ENCODE results near the gene INPPL1.

INPPL1 gene

GRCh38 chr11:72233056-72233772 lies 8.6 kb downstream of the INPPL1 start:
- DNase-seq (ENCODE audit: low read depth): no peak

GRCh38 chr11:72233773-72234513 lies 9.4 kb downstream of the INPPL1 start:
- DNase-seq (ENCODE audit: low read depth): no peak

- no peak for DNase-seq (ENCODE audit: low read depth)
These were observed 9.9 kb downstream of the INPPL1 start for GRCh38 chr11:72234514-72234830.

GRCh38 chr11:72234920-72235319 lies 10.4 kb downstream of the INPPL1 start:
- DNase-seq (ENCODE audit: low read depth): no peak

- no peak for DNase-seq (ENCODE audit: low read depth)
These were observed 10.9 kb downstream of the INPPL1 start for GRCh38 chr11:72235351-72236057.

- DNase-seq (ENCODE audit: low read depth): no peak
These were observed 11.6 kb downstream of the INPPL1 start for GRCh38 chr11:72236083-72236697.

GRCh38 chr11:72236774-72237111 lies 12.2 kb downstream of the INPPL1 start:
- no peak for DNase-seq (ENCODE audit: low read depth)

- no peak for DNase-seq (ENCODE audit: low read depth)
These were observed 12.8 kb downstream of the INPPL1 start for GRCh38 chr11:72237112-72237931.

- DNase-seq (ENCODE audit: low read depth): no peak
These were observed 13.5 kb downstream of the INPPL1 start for GRCh38 chr11:72238040-72238450.

- no peak for DNase-seq (ENCODE audit: low read depth)
These were observed 14.1 kb downstream of the INPPL1 start for GRCh38 chr11:72238492-72239312.

- no peak for DNase-seq (ENCODE audit: low read depth)
These were observed 14.8 kb downstream of the INPPL1 start for GRCh38 chr11:72239313-72239848.

GRCh38 chr11:72239849-72240460 lies 15.4 kb downstream of the INPPL1 start:
- DNase-seq (ENCODE audit: low read depth): no peak

- no peak for DNase-seq (ENCODE audit: low read depth)
These were observed 16.1 kb downstream of the INPPL1 start for GRCh38 chr11:72240461-72241290.

GRCh38 chr11:72241291-72241781 lies 16.8 kb downstream of the INPPL1 start:
- DNase-seq (ENCODE audit: low read depth): no peak

GRCh38 chr11:72242141-72242540 lies 17.6 kb downstream of the INPPL1 start:
- DNase-seq (ENCODE audit: low read depth): no peak

- no peak for DNase-seq (ENCODE audit: low read depth)
These were observed 18.8 kb downstream of the INPPL1 start for GRCh38 chr11:72243173-72244059.

GRCh38 chr11:72244060-72244360 lies 19.4 kb downstream of the INPPL1 start, which contains the start of gene PHOX2A:
TSS of gene PHOX2A (minus strand) at chr11:72244176. CDS start at chr11:72244004, 172 bp downstream.
- DNase-seq (ENCODE audit: low read depth): no peak
